Measurements from ENCODE around the gene MACIR. TPM values are rescaled to one million over a fixed set of nuclear protein-coding genes. Genes with fewer than 3 reads are reported as not detected.

The MACIR gene
- total RNA-seq, 1 donor from 2014 or later: 6.8 TPM

- no peak for DNase-seq
- Mint-ChIP-seq H3K36me3 (ENCODE audit: unreplicated experiment) (no peaks in the 10 kb centered on the region), H3K27ac (ENCODE audit: unreplicated experiment) (no peak overlapping the region), H3K27me3 (ENCODE audit: unreplicated experiment) (no peaks in the 10 kb centered on the region), H3K4me3 (ENCODE audit: unreplicated experiment) (no peak overlapping the region), H3K4me1 (ENCODE audit: low read depth, unreplicated experiment) (no peaks in the 10 kb centered on the region), H3K9me3 (ENCODE audit: unreplicated experiment) (no peaks in the 10 kb centered on the region)
- no peak for TF ChIP-seq CTCF (IDR thresholded peaks at IDR 0.05; ENCODE audit: partially characterized antibody, unreplicated experiment)
These were observed 13.2 kb downstream of the MACIR start for GRCh38 chr5:103271570-103272289.

DNA sequence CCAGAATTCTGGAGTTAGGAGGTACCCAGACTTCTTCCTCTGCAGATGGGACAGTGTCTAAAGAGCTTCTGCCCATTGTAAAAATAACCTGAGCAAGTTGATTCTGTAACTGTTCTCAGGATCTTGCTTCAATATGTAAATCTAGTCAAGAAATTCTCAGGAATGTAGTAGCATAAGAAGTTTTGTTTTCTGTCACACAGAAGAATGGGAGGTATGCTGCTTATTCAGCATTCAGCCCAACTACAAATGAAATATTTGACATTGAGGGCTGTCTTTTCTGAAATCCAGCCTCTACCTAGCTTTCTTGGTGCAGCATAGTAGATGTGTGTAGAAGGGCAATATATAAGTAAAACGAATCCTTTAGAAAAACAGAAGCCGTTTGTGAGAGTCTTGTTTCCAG is 13.8 kb downstream of the MACIR start:
- no peak overlapping the region for H3K27ac Mint-ChIP-seq (ENCODE audit: unreplicated experiment)
- no peaks in the 10 kb centered on the region for H3K36me3 Mint-ChIP-seq (ENCODE audit: unreplicated experiment)
- no peak for TF ChIP-seq CTCF (IDR thresholded peaks at IDR 0.05; ENCODE audit: partially characterized antibody, unreplicated experiment)
- H3K27me3 Mint-ChIP-seq (ENCODE audit: unreplicated experiment): no peaks in the 10 kb centered on the region
- no peak overlapping the region for H3K4me3 Mint-ChIP-seq (ENCODE audit: unreplicated experiment)
- no peaks in the 10 kb centered on the region for H3K4me1 Mint-ChIP-seq (ENCODE audit: low read depth, unreplicated experiment)
- no peaks in the 10 kb centered on the region for H3K9me3 Mint-ChIP-seq (ENCODE audit: unreplicated experiment)
- DNase-seq: no peak

GRCh38 chr5:103273952-103274351 is 15.4 kb downstream of the MACIR start:
- no peak overlapping the region for H3K4me3 Mint-ChIP-seq (ENCODE audit: unreplicated experiment)
- no peaks in the 10 kb centered on the region for H3K36me3 Mint-ChIP-seq (ENCODE audit: unreplicated experiment)
- no peaks in the 10 kb centered on the region for H3K4me1 Mint-ChIP-seq (ENCODE audit: low read depth, unreplicated experiment)
- no peak for DNase-seq
- H3K27ac Mint-ChIP-seq (ENCODE audit: unreplicated experiment): no peak overlapping the region
- no peaks in the 10 kb centered on the region for H3K27me3 Mint-ChIP-seq (ENCODE audit: unreplicated experiment)
- TF ChIP-seq CTCF (IDR thresholded peaks at IDR 0.05; ENCODE audit: partially characterized antibody, unreplicated experiment): no peak
- H3K9me3 Mint-ChIP-seq (ENCODE audit: unreplicated experiment): no peaks in the 10 kb centered on the region

DNA sequence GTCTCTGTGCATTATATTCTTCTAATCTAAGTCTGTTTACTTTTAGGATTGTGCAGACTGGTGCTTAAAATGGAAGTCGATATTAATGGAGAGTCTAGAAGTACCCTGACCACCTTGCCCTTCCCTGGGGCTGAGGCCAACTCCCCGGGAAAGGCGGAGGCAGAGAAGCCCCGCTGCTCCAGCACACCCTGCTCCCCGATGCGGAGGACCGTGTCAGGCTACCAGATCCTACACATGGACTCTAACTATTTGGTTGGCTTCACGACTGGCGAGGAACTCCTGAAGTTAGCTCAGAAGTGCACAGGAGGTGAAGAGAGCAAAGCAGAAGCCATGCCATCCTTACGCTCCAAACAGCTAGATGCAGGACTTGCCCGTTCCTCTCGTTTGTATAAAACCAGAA is 17.3 kb downstream of the MACIR start:
- Mint-ChIP-seq H3K36me3 (ENCODE audit: unreplicated experiment) (no peaks in the 10 kb centered on the region), H3K27ac (ENCODE audit: unreplicated experiment) (no peak overlapping the region), H3K9me3 (ENCODE audit: unreplicated experiment) (no peaks in the 10 kb centered on the region), H3K4me3 (ENCODE audit: unreplicated experiment) (no peak overlapping the region), H3K27me3 (ENCODE audit: unreplicated experiment) (no peaks in the 10 kb centered on the region), H3K4me1 (ENCODE audit: low read depth, unreplicated experiment) (no peaks in the 10 kb centered on the region)
- DNase-seq: no peak
- no peak for TF ChIP-seq CTCF (IDR thresholded peaks at IDR 0.05; ENCODE audit: partially characterized antibody, unreplicated experiment)

DNA sequence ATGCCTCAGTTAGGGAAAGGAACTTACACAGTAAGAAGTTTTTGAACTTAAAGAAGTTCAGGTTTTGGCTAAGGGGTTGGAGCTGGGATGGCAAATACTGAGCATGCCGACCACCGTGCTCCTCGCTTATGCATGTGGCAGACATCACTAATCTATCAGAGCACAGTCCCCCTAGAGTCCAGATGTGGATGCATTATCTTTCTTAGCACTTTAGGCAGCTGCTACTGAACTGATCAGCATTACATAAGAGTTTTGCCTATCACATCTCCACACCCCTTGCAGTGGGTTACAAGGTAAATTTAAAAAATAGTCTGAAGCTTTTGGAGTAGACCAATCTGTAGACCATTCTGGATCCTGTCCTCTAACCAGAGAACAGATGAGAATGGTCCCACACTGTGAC is 22.4 kb downstream of the MACIR start:
- Mint-ChIP-seq H3K27ac (ENCODE audit: unreplicated experiment) (no peak overlapping the region), H3K27me3 (ENCODE audit: unreplicated experiment) (no peaks in the 10 kb centered on the region), H3K4me3 (ENCODE audit: unreplicated experiment) (no peak overlapping the region), H3K9me3 (ENCODE audit: unreplicated experiment) (no peaks in the 10 kb centered on the region), H3K4me1 (ENCODE audit: low read depth, unreplicated experiment) (no peaks in the 10 kb centered on the region), H3K36me3 (ENCODE audit: unreplicated experiment) (no peaks in the 10 kb centered on the region)
- TF ChIP-seq CTCF (IDR thresholded peaks at IDR 0.05; ENCODE audit: partially characterized antibody, unreplicated experiment): no peak
- DNase-seq: no peak
